GM18498 (cell line): ENCODE data around the gene SETD1B.
A peak's percentile ranks its signal among the peaks of the same experiment; 100 is the strongest.

Experiments used
- ATAC-seq: cut with Tn5 transposase; IDR thresholded peaks from one replicate; pipeline ENCODE4 v1.9.1; 2021; ENCODE audit warnings: mild to moderate bottlenecking, moderate library complexity; ENCODE audit not compliant: unreplicated experiment

The SETD1B gene

DNA sequence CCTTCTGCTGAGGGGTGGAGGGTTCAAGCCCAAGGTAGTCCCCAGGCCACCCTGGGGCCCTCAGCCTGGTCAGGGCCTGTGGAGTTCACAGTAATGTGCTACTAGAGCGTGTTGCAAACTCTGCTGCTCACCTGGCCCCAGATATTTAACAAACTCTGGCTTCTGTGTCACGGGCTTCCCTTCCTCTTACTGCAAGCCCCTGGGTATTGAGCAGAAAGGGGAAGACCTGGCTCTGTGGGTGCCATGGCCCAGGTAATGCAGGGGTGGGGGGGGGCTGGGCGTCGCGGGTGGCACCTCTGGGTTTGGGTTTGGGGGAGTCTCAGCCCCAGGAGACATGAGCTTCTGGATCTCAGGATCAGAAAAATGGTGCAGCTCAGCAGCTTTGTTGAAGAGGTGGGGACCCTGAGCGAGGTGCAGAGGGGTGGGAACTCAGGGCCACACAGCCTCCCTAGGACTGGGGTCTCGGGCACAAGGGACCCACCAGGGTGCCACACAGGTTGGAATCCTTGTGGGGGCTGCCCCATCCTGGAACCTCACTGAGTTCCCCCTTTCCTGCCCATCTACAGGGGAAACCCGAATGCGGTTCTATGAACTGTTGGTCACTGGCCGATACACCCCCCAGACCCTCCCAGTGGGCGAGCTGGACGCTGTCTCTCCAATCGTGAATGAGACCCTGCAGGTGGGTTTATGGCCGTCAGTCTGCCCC lies 4.0 kb downstream of the SETD1B start:
- no peak for ATAC-seq

DNA sequence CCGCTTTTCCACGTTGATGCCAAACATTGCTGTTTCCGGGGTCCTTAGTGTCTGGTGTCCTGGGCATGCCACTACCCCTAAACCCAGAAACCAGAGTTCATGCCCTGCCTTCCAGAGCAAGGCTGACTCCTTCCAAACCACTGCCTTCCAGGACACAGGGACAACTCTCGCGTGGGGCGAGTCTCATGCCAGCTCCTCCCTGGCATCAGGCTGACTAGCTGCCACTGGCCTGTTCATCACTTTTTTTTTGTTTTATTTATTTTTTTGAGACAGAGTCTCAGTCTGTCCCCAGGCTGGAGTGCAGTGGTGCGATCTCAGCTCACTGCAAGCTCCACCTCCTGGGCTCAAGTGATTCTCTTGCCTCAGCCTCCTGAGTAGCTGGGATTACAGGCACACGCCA lies 4.8 kb downstream of the SETD1B start:
- ATAC-seq: no peak

- no peak for ATAC-seq
These were observed 5.9 kb downstream of the SETD1B start for GRCh38 chr12:121809712-121810116.

DNA sequence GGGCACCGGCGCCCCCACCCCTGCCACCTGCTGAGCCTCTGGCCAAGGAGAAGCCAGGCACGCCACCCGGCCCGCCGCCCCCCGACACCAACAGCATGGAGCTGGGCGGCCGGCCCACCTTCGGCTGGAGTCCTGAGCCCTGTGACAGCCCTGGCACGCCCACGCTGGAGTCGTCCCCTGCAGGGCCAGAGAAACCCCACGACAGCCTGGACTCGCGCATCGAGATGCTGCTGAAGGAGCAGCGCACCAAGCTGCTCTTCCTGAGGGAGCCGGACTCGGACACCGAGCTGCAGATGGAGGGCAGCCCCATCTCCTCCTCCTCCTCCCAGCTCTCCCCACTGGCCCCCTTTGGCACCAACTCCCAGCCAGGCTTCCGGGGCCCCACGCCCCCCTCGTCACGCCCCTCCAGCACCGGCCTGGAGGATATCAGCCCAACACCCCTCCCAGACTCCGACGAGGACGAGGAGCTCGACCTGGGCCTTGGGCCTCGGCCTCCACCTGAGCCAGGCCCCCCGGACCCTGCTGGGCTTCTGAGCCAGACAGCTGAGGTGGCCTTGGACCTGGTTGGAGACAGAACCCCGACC lies 6.5 kb downstream of the SETD1B start:
- no peak for ATAC-seq

- ATAC-seq: no peak
These were observed 7.1 kb downstream of the SETD1B start for GRCh38 chr12:121810833-121811433.

GRCh38 chr12:121811434-121812319 lies 7.9 kb downstream of the SETD1B start:
- peak; percentile 82 for ATAC-seq

- no peak for ATAC-seq
These were observed 8.6 kb downstream of the SETD1B start for GRCh38 chr12:121812320-121812871.

- ATAC-seq: no peak
These were observed 9.4 kb downstream of the SETD1B start for GRCh38 chr12:121812921-121813896.

GRCh38 chr12:121813951-121814350 lies 10.1 kb downstream of the SETD1B start:
- no peak for ATAC-seq

- no peak for ATAC-seq
These were observed 10.8 kb downstream of the SETD1B start for GRCh38 chr12:121814429-121815119.

GRCh38 chr12:121815263-121815662 lies 11.5 kb downstream of the SETD1B start:
- ATAC-seq: no peak

GRCh38 chr12:121816925-121817647 lies 13.3 kb downstream of the SETD1B start:
- no peak for ATAC-seq

DNA sequence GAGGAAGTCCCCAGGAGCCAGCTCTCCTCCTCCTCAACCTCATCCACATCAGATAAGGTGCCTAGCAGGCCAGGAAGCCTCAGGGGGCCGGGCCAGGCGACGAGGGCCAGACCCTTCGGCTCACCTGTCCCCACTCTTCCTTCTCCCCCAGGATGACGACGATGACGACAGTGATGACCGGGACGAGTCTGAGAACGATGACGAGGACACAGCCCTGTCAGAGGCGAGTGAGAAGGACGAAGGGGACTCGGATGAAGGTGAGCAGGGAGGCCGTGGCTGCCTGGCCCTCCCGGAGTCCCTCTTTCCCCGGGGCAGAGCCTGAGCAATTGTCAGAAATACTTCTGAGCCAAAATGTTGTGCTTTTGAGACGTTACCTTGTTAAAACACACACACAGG lies 13.8 kb downstream of the SETD1B start:
- ATAC-seq: no peak

GRCh38 chr12:121819212-121819949 lies 15.6 kb downstream of the SETD1B start:
- no peak for ATAC-seq

DNA sequence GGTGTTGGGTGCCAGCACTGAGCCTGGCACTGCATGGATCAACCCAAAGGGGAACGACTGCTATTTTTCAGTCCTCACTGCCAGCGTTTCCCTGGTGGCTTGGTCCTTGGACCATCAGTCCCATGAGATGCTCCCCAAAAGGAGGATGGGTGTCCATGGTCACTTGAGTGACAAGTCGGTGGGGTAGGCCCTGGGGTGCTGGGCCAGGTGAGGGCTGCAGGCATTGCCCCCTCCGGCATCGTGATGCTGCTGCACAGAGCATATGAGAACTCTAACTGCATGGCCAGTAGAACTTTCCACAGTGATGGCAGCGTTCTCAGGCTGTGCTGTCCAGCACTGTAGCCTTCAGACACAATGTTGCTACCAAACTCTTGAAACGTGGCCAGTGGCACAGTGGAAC lies 16.2 kb downstream of the SETD1B start:
- ATAC-seq: no peak

DNA sequence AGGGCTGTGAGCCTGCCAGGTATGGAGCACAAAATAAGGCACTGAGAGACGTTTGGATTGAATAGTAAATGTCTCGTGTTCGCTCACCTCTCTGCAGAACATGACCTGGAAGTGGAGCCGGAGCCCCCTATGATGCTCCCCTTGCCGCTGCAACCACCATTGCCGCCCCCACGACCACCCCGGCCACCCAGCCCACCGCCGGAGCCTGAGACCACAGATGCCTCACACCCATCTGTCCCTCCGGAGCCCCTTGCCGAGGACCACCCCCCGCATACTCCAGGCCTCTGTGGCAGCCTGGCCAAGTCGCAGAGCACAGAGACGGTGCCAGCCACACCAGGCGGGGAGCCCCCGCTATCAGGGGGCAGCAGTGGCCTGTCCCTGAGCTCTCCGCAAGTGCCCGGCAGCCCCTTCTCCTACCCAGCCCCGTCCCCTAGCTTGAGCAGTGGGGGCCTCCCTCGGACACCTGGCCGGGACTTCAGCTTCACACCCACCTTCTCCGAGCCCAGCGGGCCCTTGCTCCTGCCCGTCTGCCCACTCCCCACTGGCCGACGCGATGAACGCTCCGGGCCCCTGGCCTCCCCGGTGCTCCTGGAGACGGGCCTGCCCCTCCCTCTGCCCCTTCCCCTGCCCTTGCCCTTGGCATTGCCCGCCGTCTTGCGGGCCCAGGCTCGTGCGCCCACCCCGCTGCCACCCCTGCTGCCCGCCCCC lies 18.7 kb downstream of the SETD1B start:
- no peak for ATAC-seq

DNA sequence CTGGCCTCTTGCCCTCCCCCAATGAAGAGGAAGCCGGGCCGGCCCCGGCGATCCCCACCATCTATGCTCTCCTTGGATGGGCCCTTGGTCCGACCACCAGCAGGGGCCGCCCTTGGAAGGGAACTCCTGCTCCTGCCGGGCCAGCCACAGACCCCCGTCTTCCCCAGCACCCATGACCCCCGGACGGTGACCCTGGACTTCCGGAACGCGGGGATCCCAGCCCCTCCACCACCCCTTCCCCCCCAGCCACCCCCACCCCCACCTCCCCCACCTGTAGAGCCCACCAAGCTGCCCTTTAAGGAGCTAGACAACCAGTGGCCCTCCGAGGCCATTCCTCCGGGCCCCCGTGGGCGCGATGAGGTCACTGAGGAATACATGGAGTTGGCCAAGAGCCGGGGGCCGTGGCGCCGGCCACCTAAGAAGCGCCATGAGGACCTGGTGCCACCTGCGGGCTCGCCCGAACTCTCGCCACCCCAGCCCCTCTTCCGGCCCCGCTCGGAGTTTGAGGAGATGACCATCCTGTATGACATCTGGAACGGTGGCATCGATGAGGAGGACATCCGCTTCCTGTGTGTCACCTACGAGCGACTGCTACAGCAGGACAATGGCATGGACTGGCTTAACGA lies 19.4 kb downstream of the SETD1B start:
- no peak for ATAC-seq
